Right lobe of liver (tissue), 4 donors: Measurements from ENCODE around the gene SLC41A3.

Experiments used
- CTCF ChIP-seq, 4 donors: fragments of 200-600 bp in 3 of 4; fragments of 450-650 bp in 1 of 4; IDR thresholded peaks; one replicate each; pipeline versions ENCODE4 v1.5.1 to v1.8.0; 2016 to 2022; ENCODE audit warnings: antibody characterized with exemption in 4 of 4, mild to moderate bottlenecking in 2 of 4
- POLR2A ChIP-seq: fragments of 450-650 bp; IDR thresholded peaks from one replicate; pipeline ENCODE4 v1.6.1; 2017; ENCODE audit warnings: antibody characterized with exemption, mild to moderate bottlenecking
- donor health status: DM: no; HTN: no; CAD: no.
- donor health status: DM: no; HTN: no; CAD: no.
- donor health status: DM: no; HTN: yes; CAD: no.

GRCh38 chr3:126125341-126125740 lies 41.4 kb upstream of the SLC41A3 start:
- TF ChIP-seq CTCF (IDR thresholded peaks at IDR 0.05) (no peak), POLR2A (no peak)
